GM18511 (cell line): ENCODE measurements around the gene JUNB.

ENCODE experiments used
- ATAC-seq: cut with Tn5 transposase; IDR thresholded peaks from one replicate; pipeline ENCODE4 v1.9.1; 2021; ENCODE audit warnings: mild to moderate bottlenecking, moderate library complexity; ENCODE audit not compliant: unreplicated experiment

The JUNB gene

DNA sequence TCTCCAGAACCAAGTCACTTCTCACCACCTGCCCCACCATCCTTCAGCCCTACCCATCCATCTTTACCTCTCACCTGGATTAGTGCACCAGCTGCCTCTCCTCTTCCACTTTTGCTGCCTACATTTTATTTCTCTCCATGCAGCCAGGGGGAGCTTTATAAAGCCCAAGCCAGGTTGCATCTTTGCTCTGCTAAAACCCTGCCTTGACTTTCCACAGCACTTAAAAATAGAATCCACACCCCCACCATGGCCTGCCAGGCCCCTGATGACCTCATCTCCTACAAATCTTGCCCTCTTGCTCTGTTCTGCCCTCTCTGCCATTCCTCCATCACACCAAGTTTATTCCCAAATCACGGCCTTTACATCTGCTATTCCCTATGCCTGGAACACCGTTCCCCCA is 17.7 kb upstream of the JUNB start:
- ATAC-seq, result no peak

DNA sequence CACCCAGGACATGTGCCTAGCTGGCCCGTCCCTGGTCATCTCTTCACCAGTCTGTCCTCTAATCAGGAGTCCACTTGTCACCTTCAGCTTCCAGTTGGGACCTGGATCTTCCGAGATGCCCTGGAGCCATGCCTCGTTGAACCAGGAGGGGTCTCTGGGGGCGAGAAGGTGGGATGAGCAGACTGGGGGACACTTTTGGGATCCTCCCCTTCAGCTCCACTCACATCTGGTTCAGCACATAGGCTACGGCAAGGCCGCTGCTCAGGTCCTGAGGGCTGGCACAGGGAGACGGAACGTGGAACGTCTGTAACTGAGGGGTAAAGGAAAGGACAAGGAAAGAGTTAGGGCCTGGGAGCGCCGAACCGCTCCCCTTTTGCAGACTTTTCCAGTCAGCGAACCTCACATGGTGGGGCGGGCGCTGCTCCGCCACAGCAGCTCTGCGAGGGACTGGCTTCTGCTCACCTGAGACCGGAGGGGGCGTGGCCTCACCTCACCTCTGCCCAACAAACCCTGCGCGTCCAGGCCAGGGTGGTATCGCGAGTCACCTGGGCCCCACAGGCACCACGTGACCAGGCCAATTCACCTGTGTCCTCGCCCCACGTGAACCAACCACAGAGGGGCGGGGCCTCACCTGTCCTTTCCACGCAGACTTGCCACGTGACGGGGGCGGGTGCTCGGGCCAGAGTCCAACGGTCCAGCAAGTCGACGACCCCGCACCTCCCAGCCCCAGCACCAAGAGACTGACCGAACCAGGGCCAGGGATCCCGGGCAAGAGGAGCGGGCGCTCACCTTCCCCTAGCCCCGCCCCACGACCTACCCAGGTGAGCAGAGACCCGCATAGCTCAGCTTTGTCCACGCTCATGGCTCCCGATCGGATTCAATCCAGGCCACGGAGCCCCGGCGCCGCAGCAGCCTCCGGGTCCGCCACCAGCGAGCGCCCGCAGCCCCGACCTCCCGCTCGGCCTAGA is 16.4 kb upstream of the JUNB start, which contains the start of gene HOOK2:
Gene HOOK2 (minus strand): TSS at position 965 of the 968 bp plus-strand sequence. CDS start 103 bp downstream, at position 862.
- peak; percentile 4 for ATAC-seq

DNA sequence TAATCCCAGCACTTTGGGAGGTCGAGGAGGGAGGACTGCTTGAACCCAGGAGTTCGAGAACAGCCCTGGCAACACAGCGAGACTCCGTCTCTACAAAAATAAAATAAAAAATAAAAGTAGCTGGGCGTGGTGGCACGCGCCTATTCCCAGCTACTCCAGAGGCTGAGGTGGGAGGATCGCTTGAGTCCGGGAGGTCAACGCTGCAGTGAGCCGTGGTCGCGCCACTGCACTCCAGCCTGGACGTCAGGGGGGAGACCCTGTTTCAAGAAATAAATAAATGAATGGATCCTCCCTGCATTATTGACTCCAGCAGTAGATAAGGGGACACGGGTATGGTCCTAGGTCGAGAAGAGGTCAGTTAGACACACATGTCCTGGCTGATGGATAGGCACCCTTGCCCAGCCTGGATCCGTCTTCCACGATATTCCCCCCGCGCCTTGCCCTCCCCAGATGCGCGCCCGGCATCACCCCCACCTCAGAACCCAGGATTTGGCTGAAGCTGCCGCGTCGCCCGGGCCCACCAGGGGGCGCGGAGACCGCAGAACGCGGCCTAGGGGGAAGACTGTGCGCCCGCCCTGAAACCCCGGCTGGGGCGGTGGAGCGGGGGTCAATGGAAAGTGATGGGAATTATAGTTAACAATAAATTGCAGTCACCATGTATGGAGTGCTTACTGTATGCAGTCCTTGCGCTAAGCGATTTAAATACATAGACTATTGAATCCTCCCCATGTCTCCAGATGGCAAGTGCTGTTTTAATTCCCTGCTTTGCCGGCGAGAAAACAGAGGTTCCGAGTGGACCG is 13.9 kb upstream of the JUNB start:
- no peak for ATAC-seq

DNA sequence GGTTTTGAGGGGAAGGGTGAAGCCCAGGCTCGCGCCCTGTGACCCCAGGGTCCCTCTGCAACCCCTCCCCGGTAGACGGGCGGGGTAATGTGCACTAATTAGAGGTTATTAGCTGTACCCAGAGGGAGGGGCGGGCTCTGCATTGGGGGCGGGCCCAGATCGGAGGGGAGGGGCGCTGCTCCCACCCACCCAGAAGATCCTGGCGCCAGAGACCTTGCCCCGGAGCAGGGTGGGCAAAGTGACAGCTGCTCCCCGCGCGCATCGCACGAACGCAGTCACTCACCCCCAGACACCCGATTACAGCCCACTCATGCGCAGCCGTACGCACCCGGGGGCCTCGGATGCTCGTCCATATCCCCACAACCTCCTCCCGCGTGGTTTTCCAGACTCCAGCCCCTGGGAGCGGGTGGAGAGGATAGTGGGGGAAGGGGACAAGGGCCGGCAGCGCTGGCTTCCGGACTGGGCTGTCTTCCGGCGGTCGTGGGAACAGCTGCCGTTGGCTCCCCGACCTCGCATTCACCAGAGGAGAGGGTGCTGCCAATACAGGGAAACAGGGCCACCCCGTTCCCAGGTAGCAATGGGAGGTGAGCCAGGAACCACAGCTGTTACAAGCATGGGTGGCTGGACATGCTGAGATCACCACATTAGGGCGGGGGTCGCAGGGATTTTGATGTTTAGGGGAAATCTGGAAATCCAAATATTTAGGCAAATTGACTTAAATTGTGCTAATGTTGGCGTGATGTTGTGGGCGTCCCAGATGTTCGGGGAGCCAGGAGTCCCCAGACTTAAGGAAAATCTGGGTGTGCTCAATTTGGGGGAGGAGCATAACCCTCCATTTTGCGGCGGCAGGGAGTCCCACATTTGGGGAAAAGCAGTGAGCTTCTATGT is 13.0 kb upstream of the JUNB start:
- ATAC-seq, result no peak

DNA sequence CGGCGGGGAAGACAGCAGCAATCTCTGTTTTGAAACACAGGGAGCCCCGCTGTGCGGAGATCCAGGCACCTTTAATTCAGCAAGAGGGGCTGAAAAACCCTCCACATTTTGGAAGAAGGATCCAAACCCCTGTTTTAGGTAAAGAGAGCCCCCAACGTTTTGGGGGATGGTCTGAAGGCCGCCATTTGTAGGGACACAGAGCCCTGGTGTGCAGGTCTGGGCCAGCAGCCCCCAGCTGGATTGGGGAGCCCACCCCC is 12.5 kb upstream of the JUNB start:
- no peak for ATAC-seq

DNA sequence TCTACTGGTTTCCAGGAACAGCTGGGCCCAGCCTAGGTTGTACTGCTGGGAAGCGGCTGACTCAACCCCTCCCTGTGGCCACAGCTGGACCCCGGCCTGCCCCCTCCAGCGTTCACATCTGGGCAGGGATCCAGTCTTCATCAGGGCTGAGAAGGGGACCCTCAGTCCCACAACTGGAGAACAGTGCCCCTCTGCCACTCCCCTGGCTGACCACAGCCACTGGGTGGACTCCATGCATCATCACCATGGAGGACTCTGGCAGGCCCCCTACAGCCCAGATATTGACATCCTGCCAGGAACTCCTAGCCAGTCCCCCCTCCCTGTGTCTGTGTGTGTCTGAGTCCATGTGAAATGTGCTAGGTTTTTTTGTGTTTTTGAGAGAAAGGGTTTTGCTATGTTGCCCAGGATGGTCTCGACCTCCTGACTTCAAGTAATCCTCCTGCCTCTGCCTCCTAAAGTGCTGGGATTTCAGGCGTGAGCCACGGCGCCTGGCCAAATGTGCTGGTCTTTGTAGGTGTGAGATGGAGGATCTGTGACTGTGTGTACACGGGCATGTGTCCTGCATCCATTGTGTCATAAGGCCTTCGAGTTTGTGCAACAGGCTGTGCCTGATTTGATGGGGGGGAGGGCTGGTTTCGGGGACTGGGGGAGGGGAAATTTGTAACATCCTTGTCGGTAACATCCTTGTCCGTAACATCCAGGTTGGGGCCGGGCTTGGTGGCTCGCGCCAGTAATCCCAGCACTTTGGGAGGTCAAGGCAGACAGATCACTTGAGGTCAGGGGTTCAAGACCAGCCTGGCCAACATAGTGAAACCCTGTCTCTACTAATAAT is 11.9 kb upstream of the JUNB start:
- ATAC-seq, result no peak

DNA sequence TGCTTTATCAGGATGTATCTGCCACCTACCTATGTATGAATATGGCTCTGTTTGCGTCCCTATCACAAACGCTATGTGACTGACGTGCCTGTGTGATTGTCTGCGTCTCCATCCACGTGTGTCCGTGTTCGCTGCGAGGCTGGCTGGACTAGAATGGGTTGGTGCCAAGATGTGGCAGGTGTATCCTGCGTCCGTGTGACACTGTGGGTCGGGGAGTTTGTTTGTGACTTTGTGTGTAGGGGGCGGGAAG is 9.2 kb upstream of the JUNB start:
- ATAC-seq, result no peak

DNA sequence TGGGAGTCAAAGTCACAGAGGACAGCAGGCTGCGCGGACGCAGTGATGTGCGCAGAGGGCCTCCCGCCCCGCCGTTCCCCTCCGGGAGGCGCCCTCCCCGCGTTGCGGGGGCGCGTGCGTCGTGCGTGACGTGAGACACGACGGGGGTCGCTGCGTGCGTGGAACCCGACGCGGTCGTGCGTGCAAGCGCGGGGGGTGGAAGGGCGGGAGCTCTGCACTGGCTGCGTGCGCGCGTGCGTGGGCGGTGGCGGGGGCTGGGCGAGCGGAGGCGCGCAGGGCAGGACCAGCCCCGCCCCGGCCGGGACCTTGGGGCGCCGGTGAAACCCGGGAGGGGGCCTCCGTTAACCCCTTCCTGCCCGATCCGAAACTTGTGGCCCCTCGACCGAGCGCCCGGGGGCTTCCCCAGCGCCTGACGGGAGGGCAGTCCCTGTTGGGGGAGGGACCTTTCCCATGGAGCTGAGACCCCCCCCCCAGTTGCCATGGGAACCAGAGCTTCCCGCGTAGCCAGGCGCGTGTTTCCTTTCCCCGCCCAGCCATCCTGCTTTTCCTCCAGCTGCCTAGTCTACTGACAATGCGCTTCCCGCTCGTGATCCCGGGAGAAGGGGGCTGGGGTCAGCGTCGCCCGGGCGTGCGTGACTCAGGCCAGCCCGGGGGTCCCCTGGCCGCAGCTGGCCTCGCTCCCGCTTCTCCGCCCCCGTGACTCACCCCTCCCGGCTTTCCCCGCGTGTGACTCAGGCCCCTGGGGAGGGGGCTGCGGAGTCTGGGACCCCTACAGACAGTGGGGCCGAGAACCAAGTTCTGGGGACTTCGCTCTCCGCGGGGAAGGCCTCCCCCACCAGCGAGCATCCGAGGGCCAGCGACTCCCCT is 8.6 kb upstream of the JUNB start:
- peak; percentile 34 for ATAC-seq

DNA sequence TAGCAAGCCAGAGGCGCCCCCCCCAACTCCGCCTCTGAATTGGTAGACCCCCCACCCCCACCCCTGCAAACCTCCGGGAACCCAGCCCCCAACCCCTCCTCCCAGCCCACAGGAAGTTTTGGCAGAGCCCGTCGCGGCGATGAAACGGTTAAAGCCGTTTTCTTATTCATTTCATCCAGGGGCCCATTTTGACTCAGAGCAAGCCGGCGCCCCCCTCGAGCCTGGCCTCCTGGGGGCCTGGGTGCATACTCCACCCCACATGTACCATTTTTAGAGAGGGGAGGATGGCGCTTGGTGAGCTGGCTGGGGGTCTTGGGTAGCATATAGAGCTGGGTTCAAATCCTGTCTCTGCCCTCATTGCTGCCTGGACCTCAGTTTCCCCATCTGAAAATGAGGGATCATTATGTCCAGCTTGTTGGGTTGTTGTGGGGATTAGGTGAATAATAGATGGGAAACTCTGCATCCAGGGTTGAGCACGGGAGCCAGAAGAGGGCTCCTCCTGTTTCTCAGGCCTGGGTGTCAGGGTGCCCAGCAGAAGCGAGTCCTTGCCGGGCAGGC is 7.9 kb upstream of the JUNB start:
- no peak for ATAC-seq

DNA sequence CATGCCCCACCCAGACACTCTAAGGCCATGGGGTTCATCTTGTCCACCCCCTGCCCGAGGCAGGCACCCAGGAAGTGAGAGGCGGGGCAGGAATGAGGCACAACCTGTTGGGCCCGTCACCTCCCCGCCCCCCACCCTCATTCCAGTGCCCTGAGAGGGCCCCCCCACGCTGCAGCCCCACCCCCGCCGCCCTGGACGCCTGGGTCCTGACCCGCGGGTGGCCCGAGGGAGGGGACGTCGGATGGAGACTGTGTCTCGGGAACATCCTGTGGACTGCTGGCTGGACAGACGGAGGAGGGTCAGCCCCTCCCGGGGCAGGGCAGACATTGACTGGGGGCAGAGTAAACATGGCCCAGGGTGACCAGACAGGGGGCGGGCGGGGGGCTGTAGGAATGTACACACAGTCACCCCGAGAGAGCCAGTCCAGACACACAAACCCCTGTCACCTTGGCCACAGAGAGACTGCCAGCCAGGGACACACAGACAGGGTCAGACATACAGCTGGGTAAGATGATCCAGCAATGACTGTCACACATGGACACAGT is 7.4 kb upstream of the JUNB start:
- no peak for ATAC-seq

DNA sequence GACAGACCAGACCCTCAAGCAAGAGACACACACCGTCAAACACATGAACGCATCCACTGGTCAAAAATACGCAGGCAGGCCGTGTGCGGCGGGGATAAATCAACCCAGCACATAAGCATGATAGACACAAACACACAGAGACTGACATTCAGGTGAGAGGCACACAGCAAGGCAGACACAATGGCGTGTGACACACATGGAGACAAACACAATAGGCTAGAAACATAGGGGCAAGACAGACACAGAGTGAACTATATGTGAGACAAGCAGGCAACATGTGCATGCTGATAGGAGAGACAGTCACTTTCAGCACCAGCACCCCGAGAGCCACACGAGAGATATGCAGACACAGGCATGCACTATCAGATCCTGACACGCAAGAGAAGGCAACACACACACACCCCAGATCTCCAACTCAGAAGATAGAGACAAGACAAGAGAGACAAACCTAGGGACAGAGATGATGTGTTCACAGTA is 6.9 kb upstream of the JUNB start:
- ATAC-seq, result no peak

DNA sequence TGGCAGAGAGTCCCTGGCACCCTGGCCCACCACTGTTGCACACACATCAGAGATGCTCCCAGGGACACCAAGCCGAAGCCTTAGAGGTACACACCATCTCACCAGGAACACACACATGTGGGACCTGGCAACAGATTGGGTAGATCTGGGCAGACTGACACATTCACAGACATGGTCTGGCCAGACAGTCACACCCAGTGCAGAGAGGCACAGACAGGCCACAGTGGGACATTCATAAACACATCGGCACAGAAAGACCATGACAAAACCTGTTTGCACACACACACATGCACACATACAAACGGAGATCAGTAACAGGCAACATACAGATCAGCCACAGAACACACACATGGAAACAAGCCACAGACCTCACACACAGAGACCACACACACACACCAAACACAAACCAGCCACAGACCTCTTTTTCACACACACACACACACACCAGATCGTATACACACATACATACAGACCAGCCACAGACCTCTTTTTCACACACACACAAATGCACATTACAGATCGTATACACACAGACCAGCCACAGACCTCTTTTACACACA is 6.3 kb upstream of the JUNB start:
- no peak for ATAC-seq

DNA sequence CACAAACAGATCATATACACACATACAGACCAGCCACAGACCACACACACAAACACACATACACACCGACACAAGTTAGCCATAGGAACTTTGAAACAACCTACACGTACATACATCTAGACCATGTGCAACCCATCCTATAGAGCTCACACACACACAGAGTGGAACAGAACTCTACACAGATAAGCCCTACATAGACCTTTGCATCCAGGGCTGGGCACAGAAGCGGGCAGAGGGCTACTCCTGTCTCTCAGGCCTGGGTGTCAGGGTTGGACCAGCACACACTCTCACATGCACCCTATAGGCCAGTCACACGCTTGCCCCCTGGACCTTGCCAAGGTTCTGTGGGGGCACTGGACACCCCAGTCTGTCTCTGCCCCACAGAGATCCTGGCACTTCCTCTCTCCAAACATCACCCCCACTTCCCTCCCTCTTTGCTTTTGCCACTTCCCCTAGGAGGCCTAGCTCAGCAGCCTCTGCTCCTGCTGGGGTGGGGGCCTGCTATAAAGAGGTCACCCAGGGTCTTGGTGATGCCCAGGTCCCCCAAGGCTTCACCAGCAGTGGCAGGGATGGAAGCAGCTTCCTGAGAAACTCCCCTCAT is 5.8 kb upstream of the JUNB start:
- no peak for ATAC-seq

DNA sequence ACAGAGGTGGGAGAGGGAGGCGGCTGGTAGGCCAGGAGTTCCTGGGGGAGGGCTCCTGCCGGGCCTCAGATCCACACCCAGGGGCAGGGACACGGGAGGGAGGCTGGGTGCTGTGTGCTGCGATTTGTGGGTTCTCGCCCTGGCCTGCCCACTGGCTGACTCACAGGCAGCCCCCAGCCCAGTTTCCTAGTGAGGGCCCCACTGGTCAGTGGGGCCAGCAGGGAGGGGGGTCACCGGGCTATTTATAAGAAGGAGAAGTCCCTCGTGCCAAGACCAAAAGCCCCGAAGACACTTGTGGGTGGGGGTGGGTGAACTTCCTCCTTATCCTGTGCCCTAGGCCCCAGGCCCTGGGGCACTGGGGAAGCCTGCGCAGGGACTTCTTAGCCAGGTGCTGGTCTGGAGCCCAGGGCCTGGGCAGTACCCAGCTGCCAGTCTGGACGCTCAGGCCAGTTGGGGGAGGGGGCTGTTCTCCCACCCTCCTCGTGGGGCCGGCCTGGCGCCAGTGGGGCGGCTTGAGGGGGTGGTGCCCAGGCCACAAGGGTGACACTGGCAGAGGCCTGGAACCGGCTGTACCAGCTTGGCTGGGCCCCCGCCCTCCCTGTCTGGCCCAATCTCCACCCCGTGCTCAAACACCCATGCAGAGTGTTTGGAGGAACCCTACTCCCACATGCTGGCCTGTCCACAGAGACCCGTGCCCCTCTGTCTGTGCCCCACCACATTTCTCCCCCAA is 5.0 kb upstream of the JUNB start:
- no peak for ATAC-seq

DNA sequence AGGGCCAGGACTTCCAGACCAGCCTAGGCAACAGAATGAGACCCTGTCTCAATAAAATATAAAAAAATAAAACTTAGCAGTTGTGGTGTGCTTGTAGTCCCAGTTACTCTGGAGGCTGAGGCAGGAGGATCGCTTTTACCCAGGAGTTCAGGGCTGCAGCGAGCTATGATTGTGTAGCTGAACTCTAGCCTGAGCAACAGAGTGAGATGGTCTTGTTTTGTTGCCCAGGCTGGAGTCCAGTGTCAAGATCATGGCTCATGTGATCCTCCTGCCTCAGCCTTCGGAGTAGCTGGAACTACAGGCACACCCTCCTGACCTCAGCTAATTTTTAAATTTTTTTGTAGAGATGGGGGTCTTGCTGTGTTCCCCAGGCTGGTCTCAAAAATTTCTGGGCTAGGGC is 4.3 kb upstream of the JUNB start:
- no peak for ATAC-seq

DNA sequence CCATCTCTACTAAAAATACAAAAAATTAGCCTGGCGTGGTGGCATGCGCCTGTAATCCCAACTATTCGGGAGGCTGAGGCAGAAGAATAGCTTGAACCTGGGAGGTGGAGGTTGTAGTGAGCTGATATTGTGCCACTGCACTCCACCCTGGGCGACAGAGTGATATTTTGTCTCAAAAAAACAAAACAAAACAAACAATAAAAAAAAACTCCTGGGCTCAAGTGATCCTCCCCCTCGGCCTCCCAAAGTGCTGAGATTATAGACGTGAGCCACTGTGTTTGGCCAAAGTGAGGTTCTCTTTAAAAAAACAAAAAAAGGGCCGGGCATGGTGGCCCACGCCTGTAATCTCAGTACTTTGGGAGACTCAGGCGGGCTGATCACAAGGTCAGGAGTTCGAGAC is 3.8 kb upstream of the JUNB start:
- ATAC-seq, result no peak

DNA sequence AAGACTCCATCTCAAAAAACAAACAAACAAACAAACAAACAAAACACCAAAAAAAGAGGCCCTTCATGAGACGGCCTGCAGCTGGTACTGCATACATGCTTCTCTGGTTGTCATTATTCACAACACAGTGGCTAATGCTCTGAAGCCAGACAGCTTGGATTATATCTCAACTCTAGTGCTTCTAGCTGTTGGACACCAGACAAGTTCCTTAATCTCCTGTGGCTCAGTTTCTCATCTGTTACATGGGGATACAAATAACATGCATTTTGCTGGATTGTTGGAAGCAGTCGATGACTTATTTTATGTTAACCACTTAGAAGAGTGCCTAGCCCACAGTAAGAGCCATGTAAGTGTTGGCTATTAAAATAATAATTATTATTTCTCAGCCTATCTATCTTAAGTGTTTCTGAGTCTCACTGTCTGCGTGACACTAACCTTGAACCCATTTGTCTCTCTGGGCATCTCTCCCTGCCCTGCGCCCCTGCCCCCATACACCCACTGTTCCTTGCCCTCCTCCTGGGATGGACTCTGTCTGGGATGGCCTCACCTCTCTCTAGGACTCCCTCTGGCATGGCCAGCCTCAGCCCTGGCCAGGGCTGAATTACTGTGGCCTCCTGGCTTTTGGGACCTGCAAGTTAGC is 3.1 kb upstream of the JUNB start:
- ATAC-seq, result no peak
